ENCODE measurements around the gene DOCK1.

Gene DOCK1

GRCh38 chr10:127039435-127039834 lies 134.2 kb downstream of the DOCK1 start:
- no peak for DNase-seq (ENCODE audit: low spot score)

- DNase-seq (ENCODE audit: low spot score): no peak
These were observed 135.5 kb downstream of the DOCK1 start for GRCh38 chr10:127040756-127041155.

- DNase-seq (ENCODE audit: low spot score): no peak
These were observed 136.3 kb downstream of the DOCK1 start for GRCh38 chr10:127041552-127041951.

- no peak for DNase-seq (ENCODE audit: low spot score)
These were observed 138.1 kb downstream of the DOCK1 start for GRCh38 chr10:127043301-127043700.

- no peak for DNase-seq (ENCODE audit: low spot score)
These were observed 139.0 kb downstream of the DOCK1 start for GRCh38 chr10:127044186-127044585.

- no peak for DNase-seq (ENCODE audit: low spot score)
These were observed 142.0 kb downstream of the DOCK1 start for GRCh38 chr10:127046975-127047877.

- no peak for DNase-seq (ENCODE audit: low spot score)
These were observed 142.6 kb downstream of the DOCK1 start for GRCh38 chr10:127047878-127048238.

- DNase-seq (ENCODE audit: low spot score): no peak
These were observed 143.4 kb downstream of the DOCK1 start for GRCh38 chr10:127048630-127049029.

GRCh38 chr10:127052001-127052400 lies 146.8 kb downstream of the DOCK1 start:
- DNase-seq (ENCODE audit: low spot score): no peak

GRCh38 chr10:127055263-127055662 lies 150.0 kb downstream of the DOCK1 start:
- DNase-seq (ENCODE audit: low spot score): no peak

GRCh38 chr10:127059314-127059713 lies 154.1 kb downstream of the DOCK1 start:
- no peak for DNase-seq (ENCODE audit: low spot score)

- no peak for DNase-seq (ENCODE audit: low spot score)
These were observed 158.5 kb downstream of the DOCK1 start for GRCh38 chr10:127063762-127064161.

GRCh38 chr10:127064474-127064873 lies 159.2 kb downstream of the DOCK1 start:
- DNase-seq (ENCODE audit: low spot score): no peak

GRCh38 chr10:127067542-127068194 lies 162.4 kb downstream of the DOCK1 start:
- no peak for DNase-seq (ENCODE audit: low spot score)

- no peak for DNase-seq (ENCODE audit: low spot score)
These were observed 163.3 kb downstream of the DOCK1 start for GRCh38 chr10:127068485-127068884.

GRCh38 chr10:127069436-127069835 lies 164.2 kb downstream of the DOCK1 start:
- DNase-seq (ENCODE audit: low spot score): no peak

- no peak for DNase-seq (ENCODE audit: low spot score)
These were observed 165.9 kb downstream of the DOCK1 start for GRCh38 chr10:127071126-127071525.

- DNase-seq (ENCODE audit: low spot score): no peak
These were observed 168.4 kb downstream of the DOCK1 start for GRCh38 chr10:127073666-127074065.

- DNase-seq (ENCODE audit: low spot score): no peak
These were observed 174.2 kb downstream of the DOCK1 start for GRCh38 chr10:127079392-127079791.

- DNase-seq (ENCODE audit: low spot score): no peak
These were observed 175.1 kb downstream of the DOCK1 start for GRCh38 chr10:127080317-127080716.

- DNase-seq (ENCODE audit: low spot score): no peak
These were observed 176.7 kb downstream of the DOCK1 start for GRCh38 chr10:127081851-127082345.

GRCh38 chr10:127082651-127083050 lies 177.4 kb downstream of the DOCK1 start:
- DNase-seq (ENCODE audit: low spot score): no peak

- DNase-seq (ENCODE audit: low spot score): no peak
These were observed 180.7 kb downstream of the DOCK1 start for GRCh38 chr10:127085957-127086356.
